ENCODE data around the gene TUBB4B.

The TUBB4B gene

GRCh38 chr9:137226338-137227053, 14.6 kb upstream of the TUBB4B start:
- DNase-seq: no peak

GRCh38 chr9:137227054-137227852, 13.8 kb upstream of the TUBB4B start, which contains the start of gene RNF224:
Gene RNF224, plus strand, starts transcription at chr9:137227502. Its CDS starts 834 bp downstream, at chr9:137228336.
- peak; percentile 71 to 73 for DNase-seq

- DNase-seq: no peak
Measured at GRCh38 chr9:137227853-137228505, 13.1 kb upstream of the TUBB4B start.

GRCh38 chr9:137228506-137228967, 12.6 kb upstream of the TUBB4B start:
- DNase-seq: no peak

GRCh38 chr9:137228968-137229896, 11.9 kb upstream of the TUBB4B start:
- no peak for DNase-seq

GRCh38 chr9:137229903-137230704, 11.0 kb upstream of the TUBB4B start:
- no peak for DNase-seq

- DNase-seq: no peak
Measured at GRCh38 chr9:137230705-137231371, 10.2 kb upstream of the TUBB4B start, which contains the start of gene SLC34A3. Gene SLC34A3, plus strand, starts transcription at chr9:137230901. Its CDS starts 802 bp downstream, at chr9:137231703.

- no peak for DNase-seq
Measured at GRCh38 chr9:137231372-137232039, 9.6 kb upstream of the TUBB4B start.

- no peak for DNase-seq
Measured at GRCh38 chr9:137232101-137232500, 9.0 kb upstream of the TUBB4B start.

GRCh38 chr9:137232510-137232909, 8.6 kb upstream of the TUBB4B start:
- no peak for DNase-seq

GRCh38 chr9:137233143-137233980, 7.7 kb upstream of the TUBB4B start:
- no peak for DNase-seq

- no peak for DNase-seq
Measured at GRCh38 chr9:137234055-137234697, 6.9 kb upstream of the TUBB4B start.

GRCh38 chr9:137234758-137235423, 6.2 kb upstream of the TUBB4B start:
- DNase-seq: no peak

- DNase-seq: no peak
Measured at GRCh38 chr9:137235424-137236237, 5.5 kb upstream of the TUBB4B start.

GRCh38 chr9:137236238-137236935, 4.7 kb upstream of the TUBB4B start:
- peak; percentile 83 to 85 for DNase-seq

GRCh38 chr9:137236936-137237421, 4.1 kb upstream of the TUBB4B start:
- DNase-seq: peak in 1 of 2 experiments; percentile 60

Data from NCI-H2081 (cell line).